H9 (cell line): ENCODE measurements around the gene ZNF134. TPM values are rescaled to one million over a fixed set of nuclear protein-coding genes. Genes with fewer than 3 reads are reported as not detected.

Source experiments
- DNase-seq: peaks from one replicate; pipeline ENCODE4 v3.0.0-alpha.2; 2017
- H2AFZ ChIP-seq: one replicate; pipeline ENCODE4 v1.6.1; 2013; ENCODE audit warnings: mild to moderate bottlenecking, low read length, control low read depth, moderate library complexity
- H2AK5ac ChIP-seq: 2 replicates; pipeline ENCODE4 v1.6.1; 2013; ENCODE audit warnings: low read length, control low read depth, mixed read lengths; ENCODE audit not compliant: insufficient read length
- H2BK120ac ChIP-seq: one replicate; pipeline ENCODE4 v1.6.1; 2013; ENCODE audit warnings: low read depth, mild to moderate bottlenecking, low read length, control low read depth, inconsistent platforms; ENCODE audit not compliant: poor library complexity, severe bottlenecking
- H2BK12ac ChIP-seq: 2 replicates; pipeline ENCODE4 v1.6.1; 2013; ENCODE audit warnings: low read length, control low read depth, mixed read lengths, low read depth; ENCODE audit not compliant: insufficient read length
- H2BK15ac ChIP-seq: 2 replicates; pipeline ENCODE4 v1.6.1; 2013; ENCODE audit warnings: low read depth, low read length, control low read depth
- H2BK20ac ChIP-seq: one replicate; pipeline ENCODE4 v1.6.1; 2013; ENCODE audit warnings: low read depth, mild to moderate bottlenecking, low read length, control low read depth, inconsistent platforms; ENCODE audit not compliant: poor library complexity, severe bottlenecking
- H2BK5ac ChIP-seq: 2 replicates; pipeline ENCODE4 v1.6.1; 2013; ENCODE audit warnings: low read length, control low read depth, mixed read lengths; ENCODE audit not compliant: insufficient read length
- H3K14ac ChIP-seq: 2 replicates; pipeline ENCODE4 v1.6.1; 2013; ENCODE audit warnings: low read length, control low read depth; ENCODE audit not compliant: insufficient read depth
- H3K18ac ChIP-seq: 2 replicates; pipeline ENCODE4 v1.6.1; 2013; ENCODE audit warnings: low read depth, mild to moderate bottlenecking, mixed read lengths, low read length, control low read depth; ENCODE audit not compliant: insufficient read length
- H3K23ac ChIP-seq: 2 replicates; pipeline ENCODE4 v1.6.1; 2013; ENCODE audit warnings: low read length, control low read depth, mixed read lengths, low read depth; ENCODE audit not compliant: insufficient read length
- H3K23me2 ChIP-seq: 2 replicates; pipeline ENCODE4 v1.6.1; 2013; ENCODE audit warnings: low read depth, mild to moderate bottlenecking, mixed read lengths, low read length, control low read depth; ENCODE audit not compliant: insufficient read length, poor library complexity, severe bottlenecking
- H3K27ac ChIP-seq: 2 replicates; pipeline ENCODE4 v1.5.1; 2013; ENCODE audit warnings: low read length, control low read depth, mixed read lengths, low read depth; ENCODE audit not compliant: insufficient read length
- H3K27me3 ChIP-seq: 2 replicates; pipeline ENCODE4 v1.6.1; 2013; ENCODE audit warnings: low read length, control low read depth, inconsistent platforms; ENCODE audit not compliant: insufficient read depth
- H3K4ac ChIP-seq: 2 replicates; pipeline ENCODE4 v1.6.1; 2013; ENCODE audit warnings: low read depth, mild to moderate bottlenecking, control low read depth, inconsistent platforms, low read length, moderate library complexity
- H3K4me1 ChIP-seq: 2 replicates; pipeline ENCODE4 v1.6.1; 2013; ENCODE audit warnings: low read length, control low read depth, inconsistent platforms; ENCODE audit not compliant: insufficient read depth
- H3K4me2 ChIP-seq: 2 replicates; pipeline ENCODE4 v1.6.1; 2013; ENCODE audit warnings: low read length, control low read depth, mixed read lengths; ENCODE audit not compliant: insufficient read length, insufficient read depth
- H3K56ac ChIP-seq: 2 replicates; pipeline ENCODE4 v1.6.1; 2013; ENCODE audit warnings: low read depth, mild to moderate bottlenecking, mixed read lengths, low read length, control low read depth; ENCODE audit not compliant: insufficient read length
- H3K79me1 ChIP-seq: 2 replicates; pipeline ENCODE4 v1.6.1; 2013; ENCODE audit warnings: low read depth, mild to moderate bottlenecking, moderate library complexity, low read length, control low read depth, inconsistent platforms; ENCODE audit not compliant: insufficient read depth, poor library complexity, severe bottlenecking
- H3K79me2 ChIP-seq: 2 replicates; pipeline ENCODE4 v1.6.1; 2013; ENCODE audit warnings: low read length, control low read depth, inconsistent platforms; ENCODE audit not compliant: insufficient read depth
- H3K9ac ChIP-seq: 2 replicates; pipeline ENCODE4 v1.6.1; 2013; ENCODE audit warnings: low read length, control low read depth, mixed read lengths; ENCODE audit not compliant: insufficient read length; ENCODE audit errors: extremely low read depth
- H3K9me3 ChIP-seq: one replicate; pipeline ENCODE4 v1.6.1; 2013; ENCODE audit warnings: low read depth, low read length, inconsistent platforms; ENCODE audit not compliant: control insufficient read depth
- H3T11ph ChIP-seq: one replicate; pipeline ENCODE4 v1.6.1; 2013; ENCODE audit warnings: mild to moderate bottlenecking, low read length, control low read depth, inconsistent platforms
- H4K20me1 ChIP-seq: one replicate; pipeline ENCODE4 v1.6.1; 2013; ENCODE audit not compliant: control insufficient read depth, insufficient read length, insufficient read depth
- H4K5ac ChIP-seq: 2 replicates; pipeline ENCODE4 v1.6.1; 2013; ENCODE audit warnings: low read depth, mild to moderate bottlenecking, mixed read lengths, low read length, control low read depth; ENCODE audit not compliant: insufficient read length
- H4K8ac ChIP-seq: replicated peaks from 2 replicates; pipeline ENCODE4 v1.6.1; 2013; ENCODE audit warnings: low read length, control low read depth, mixed read lengths, low read depth; ENCODE audit not compliant: insufficient read length
- H4K91ac ChIP-seq: 2 replicates; pipeline ENCODE4 v1.6.1; 2013; ENCODE audit warnings: low read depth, mild to moderate bottlenecking, moderate library complexity, mixed read lengths, low read length, control low read depth; ENCODE audit not compliant: insufficient read length
- H3K27ac Mint-ChIP-seq, 3 experiments: 2 replicates in 2 of 3; 3 replicates in 1 of 3; pipeline ENCODE4 v1.8.0; 2020 to 2021; ENCODE audit warnings: mixed read lengths in 3 of 3, mild to moderate bottlenecking in 1 of 3, moderate library complexity in 1 of 3
- H3K27me3 Mint-ChIP-seq: 2 replicates; pipeline ENCODE4 v1.8.0; 2021; ENCODE audit warnings: low read depth, mild to moderate bottlenecking, moderate library complexity, mixed read lengths
- H3K36me3 Mint-ChIP-seq, 3 experiments: 2 replicates in 2 of 3; 3 replicates in 1 of 3; pipeline ENCODE4 v1.8.0; 2020 to 2021; ENCODE audit warnings: low read depth in 3 of 3, mixed read lengths in 3 of 3; ENCODE audit not compliant: insufficient read depth in 1 of 3
- H3K4me1 Mint-ChIP-seq, 2 experiments: 2 replicates each; pipeline ENCODE4 v1.8.0; 2020; ENCODE audit warnings: mixed read lengths in 2 of 2
- H3K4me3 Mint-ChIP-seq, 2 experiments: 2 replicates in 1 of 2; 3 replicates in 1 of 2; pipeline ENCODE4 v1.8.0; 2020 to 2021; ENCODE audit warnings: mild to moderate bottlenecking in 2 of 2, mixed read lengths in 2 of 2, moderate library complexity in 1 of 2
- H3K9me3 Mint-ChIP-seq, 2 experiments: 2 replicates in 1 of 2; 3 replicates in 1 of 2; pipeline ENCODE4 v1.8.0; 2020; ENCODE audit warnings: mild to moderate bottlenecking in 2 of 2, mixed read lengths in 2 of 2, moderate library complexity in 1 of 2
- WGBS: extraction: QIAGEN DNeasy Blood & Tissue Kit; methylation state at CpG from one replicate; pipeline ENCODE4 v1.1.7; 2013; ENCODE audit warnings: missing lambda C conversion rate, low lambda C conversion rate, mixed read lengths; ENCODE audit not compliant: insufficient read length; ENCODE audit errors: extremely low coverage; 5-methylcytosine and 5-hydroxymethylcytosine counted together
- total RNA-seq: library from RNA; stranded (reverse); gene quantifications from 2 replicates; pipeline ENCODE4 v1.2.1, GENCODE V29; 2021
- TF ChIP-seq, protein P1 (sequence below): fragments of 200-600 bp; sonication (generic); conservative IDR thresholded peaks from 3 replicates; pipeline ENCODE4 v1.8.0; 2021; ENCODE audit warnings: antibody characterized with exemption, mild to moderate bottlenecking

The ZNF134 gene
- total RNA-seq, 1 experiment from 2014 or later = 44.1 TPM

DNA sequence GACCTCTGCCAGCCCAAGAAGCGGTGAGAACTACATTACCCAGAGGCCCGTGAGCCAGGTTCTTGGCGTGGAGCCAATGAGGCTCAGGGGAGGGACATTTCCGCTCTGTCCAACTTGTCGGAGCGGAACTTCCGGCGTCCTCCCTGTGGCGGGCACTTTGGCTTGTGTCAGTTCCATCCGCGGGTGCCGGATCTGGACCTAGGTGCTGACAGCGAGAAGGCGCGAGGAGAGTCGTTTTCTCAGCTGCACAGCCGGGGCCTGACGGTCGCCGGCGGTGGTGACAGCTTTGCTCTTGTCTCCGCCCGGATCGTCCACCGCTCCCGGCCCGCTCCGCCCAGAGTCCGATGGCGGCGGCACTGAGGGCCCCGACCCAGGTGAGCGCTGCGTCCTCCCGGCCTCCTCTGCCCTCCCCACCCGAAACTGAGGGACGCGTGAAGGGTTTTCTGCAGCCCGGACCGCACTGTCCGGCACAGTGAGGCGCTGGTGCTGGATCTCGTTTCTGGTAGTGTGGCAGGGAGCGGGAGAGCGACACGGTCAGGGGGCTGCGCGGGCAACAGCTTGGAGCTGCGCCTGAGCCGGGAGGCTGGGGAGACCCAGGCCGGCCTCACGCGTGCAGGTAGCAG lies 14.2 kb upstream of the ZNF134 start, which contains the start of gene ZNF530:
Gene ZNF530, plus strand, starts transcription at position 125 of the 623 bp plus-strand sequence. CDS start 4,461 bp downstream, outside the sequence.
- peak within 1 kb of the TSS; percentile 85 to 90 for H3K4me3 Mint-ChIP-seq
- H3K27ac Mint-ChIP-seq = no peak within 1 kb of the TSS
- no CpG with 5 or more reads among the region's 53 CpGs for WGBS

More for the DNA sequence above, 14.2 kb upstream of the ZNF134 start, which contains the start of gene ZNF530:
- no peak within 1 kb of the TSS; the same call in 1 of the 2 replicates for H3K14ac ChIP-seq
- no peak within 1 kb of the TSS for H3T11ph ChIP-seq
- H2AK5ac ChIP-seq = no peak within 1 kb of the TSS
- peak within 1 kb of the TSS; percentile 74 for H2AFZ ChIP-seq
- no peak within 1 kb of the TSS for H3K56ac ChIP-seq
- no peaks in the 10 kb centered on the region for H3K9me3 ChIP-seq
- peaks cover 21 to 34% (median 31%) of the 10 kb centered on the region in 3 experiments for H3K36me3 Mint-ChIP-seq
- no peak within 1 kb of the TSS for H2BK15ac ChIP-seq
- peak within 1 kb of the TSS; percentile 60 for H3K9ac ChIP-seq
- no peak within 1 kb of the TSS for H2BK120ac ChIP-seq
- H3K23me2 ChIP-seq = peaks cover 10% of the 10 kb centered on the region
- H2BK12ac ChIP-seq = no peak within 1 kb of the TSS
- H3K79me1 ChIP-seq = peaks cover 6% of the 10 kb centered on the region
- H4K20me1 ChIP-seq = no peaks in the 10 kb centered on the region
- H3K4me1 Mint-ChIP-seq = peaks cover 4 to 10% of the 10 kb centered on the region in 2 experiments
- no peak within 1 kb of the TSS for H4K91ac ChIP-seq
- no peak within 1 kb of the TSS for H3K18ac ChIP-seq
- no peak within 1 kb of the TSS for H3K27ac ChIP-seq
- DNase-seq = peak; percentile 94
- H3K4ac ChIP-seq = no peak within 1 kb of the TSS
- H3K79me2 ChIP-seq = no peaks in the 10 kb centered on the region
- TF ChIP-seq, protein P1, sequence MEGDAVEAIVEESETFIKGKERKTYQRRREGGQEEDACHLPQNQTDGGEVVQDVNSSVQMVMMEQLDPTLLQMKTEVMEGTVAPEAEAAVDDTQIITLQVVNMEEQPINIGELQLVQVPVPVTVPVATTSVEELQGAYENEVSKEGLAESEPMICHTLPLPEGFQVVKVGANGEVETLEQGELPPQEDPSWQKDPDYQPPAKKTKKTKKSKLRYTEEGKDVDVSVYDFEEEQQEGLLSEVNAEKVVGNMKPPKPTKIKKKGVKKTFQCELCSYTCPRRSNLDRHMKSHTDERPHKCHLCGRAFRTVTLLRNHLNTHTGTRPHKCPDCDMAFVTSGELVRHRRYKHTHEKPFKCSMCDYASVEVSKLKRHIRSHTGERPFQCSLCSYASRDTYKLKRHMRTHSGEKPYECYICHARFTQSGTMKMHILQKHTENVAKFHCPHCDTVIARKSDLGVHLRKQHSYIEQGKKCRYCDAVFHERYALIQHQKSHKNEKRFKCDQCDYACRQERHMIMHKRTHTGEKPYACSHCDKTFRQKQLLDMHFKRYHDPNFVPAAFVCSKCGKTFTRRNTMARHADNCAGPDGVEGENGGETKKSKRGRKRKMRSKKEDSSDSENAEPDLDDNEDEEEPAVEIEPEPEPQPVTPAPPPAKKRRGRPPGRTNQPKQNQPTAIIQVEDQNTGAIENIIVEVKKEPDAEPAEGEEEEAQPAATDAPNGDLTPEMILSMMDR = no peak
- H2BK5ac ChIP-seq = no peak within 1 kb of the TSS
- H3K4me2 ChIP-seq = peak within 1 kb of the TSS; percentile 71
- H3K23ac ChIP-seq = no peak within 1 kb of the TSS
- no peak within 1 kb of the TSS for H4K8ac ChIP-seq
- H3K27me3 ChIP-seq = no peaks in the 10 kb centered on the region
- no peak within 1 kb of the TSS for H4K5ac ChIP-seq
- no peaks in the 10 kb centered on the region for H3K4me1 ChIP-seq
- peaks cover 4 to 33% of the 10 kb centered on the region in 2 experiments; a peak in 4 of 5 replicates for H3K9me3 Mint-ChIP-seq
- no peak within 1 kb of the TSS for H2BK20ac ChIP-seq
- H3K27me3 Mint-ChIP-seq = peaks cover 4% of the 10 kb centered on the region
